ENCODE measurements around the gene ARFGAP2. TPM values are rescaled to one million over a fixed set of nuclear protein-coding genes. Genes with fewer than 3 reads are reported as not detected.

The ARFGAP2 gene
- polyA plus RNA-seq, 1 donor (not counting 4 experiments of a cell fraction or from before 2014, with no cell fraction given), result 51.0 TPM

- Histone ChIP-seq H3K9me1 (ENCODE audit: control insufficient read depth, extremely low read depth, insufficient read depth, low read length) (peaks cover 3% of the 10 kb centered on the region), H3K79me2 (ENCODE audit: control insufficient read depth, insufficient read depth, low read length) (no peaks in the 10 kb centered on the region), H3K27me3 (ENCODE audit: control insufficient read depth, extremely low read depth, insufficient read depth, low read length) (no peaks in the 10 kb centered on the region), H3K4me2 (ENCODE audit: control insufficient read depth, extremely low read depth, insufficient read depth, low read depth, low read length) (no peak overlapping the region), H3K9me3 (ENCODE audit: control insufficient read depth, low read depth, low read length) (no peaks in the 10 kb centered on the region), H3K4me1 (ENCODE audit: control insufficient read depth, extremely low read depth, insufficient read depth, low read length) (peaks cover 4% of the 10 kb centered on the region), H4K20me1 (ENCODE audit: control insufficient read depth, extremely low read depth, insufficient read depth, low read length) (no peaks in the 10 kb centered on the region), H3K4me3 (ENCODE audit: control insufficient read depth in 2 of 3, extremely low read depth in 1 of 3, insufficient read depth in 2 of 3, low read depth in 1 of 3, low read length in 3 of 3) (no peak overlapping the region), H3K27ac (ENCODE audit: control insufficient read depth, insufficient read depth, low read length) (no peak overlapping the region), H3K9ac (ENCODE audit: control insufficient read depth, extremely low read depth, insufficient read depth, low read length) (no peak overlapping the region), H3K36me3 (ENCODE audit: control insufficient read depth in 2 of 2, extremely low read depth in 1 of 2, insufficient read depth in 2 of 2, low read length in 2 of 2) (peaks cover 0 to 2% of the 10 kb centered on the region in 2 experiments), H2AFZ (ENCODE audit: control insufficient read depth, low read length) (no peak overlapping the region)
- FAIRE-seq (no peak), DNase-seq (ENCODE audit: low read depth, low spot score) (no peak)
- TF ChIP-seq EZH2 (IDR thresholded peaks at IDR 0.05; ENCODE audit: low read length) (no peak), CTCF (optimal IDR thresholded peaks at IDR 0.05 in 1 of 3, IDR thresholded peaks at IDR 0.05 in 1 of 3, conservative IDR thresholded peaks at IDR 0.05 in 1 of 3; ENCODE audit: extremely low read depth in 1 of 3, insufficient read depth in 2 of 3, low read length in 3 of 3) (no peak)
- dilution Hi-C loops (cut with MboI; ENCODE audit: extremely low pct_ligation_motif_present, low sequenced_read_pairs), result no loop called here
These were observed 28.4 kb downstream of the ARFGAP2 start for GRCh38 chr11:47148270-47148669.

GRCh38 chr11:47147681-47148080, 29.0 kb downstream of the ARFGAP2 start:
- DNase-seq (ENCODE audit: low read depth, low spot score) (no peak), FAIRE-seq (no peak)
- dilution Hi-C loops (cut with MboI; ENCODE audit: extremely low pct_ligation_motif_present, low sequenced_read_pairs), result no loop called here
- Histone ChIP-seq H3K4me3 (ENCODE audit: control insufficient read depth in 2 of 3, extremely low read depth in 1 of 3, insufficient read depth in 2 of 3, low read depth in 1 of 3, low read length in 3 of 3) (no peak overlapping the region), H3K9ac (ENCODE audit: control insufficient read depth, extremely low read depth, insufficient read depth, low read length) (no peak overlapping the region), H3K79me2 (ENCODE audit: control insufficient read depth, insufficient read depth, low read length) (no peaks in the 10 kb centered on the region), H3K4me1 (ENCODE audit: control insufficient read depth, extremely low read depth, insufficient read depth, low read length) (peaks cover 10% of the 10 kb centered on the region), H2AFZ (ENCODE audit: control insufficient read depth, low read length) (no peak overlapping the region), H3K9me3 (ENCODE audit: control insufficient read depth, low read depth, low read length) (no peaks in the 10 kb centered on the region), H3K27ac (ENCODE audit: control insufficient read depth, insufficient read depth, low read length) (no peak overlapping the region), H3K36me3 (ENCODE audit: control insufficient read depth in 2 of 2, extremely low read depth in 1 of 2, insufficient read depth in 2 of 2, low read length in 2 of 2) (peaks cover 0 to 2% of the 10 kb centered on the region in 2 experiments), H3K27me3 (ENCODE audit: control insufficient read depth, extremely low read depth, insufficient read depth, low read length) (no peaks in the 10 kb centered on the region), H3K4me2 (ENCODE audit: control insufficient read depth, extremely low read depth, insufficient read depth, low read depth, low read length) (no peak overlapping the region), H3K9me1 (ENCODE audit: control insufficient read depth, extremely low read depth, insufficient read depth, low read length) (peaks cover 3% of the 10 kb centered on the region), H4K20me1 (ENCODE audit: control insufficient read depth, extremely low read depth, insufficient read depth, low read length) (no peaks in the 10 kb centered on the region)
- TF ChIP-seq CTCF (optimal IDR thresholded peaks at IDR 0.05 in 1 of 3, IDR thresholded peaks at IDR 0.05 in 1 of 3, conservative IDR thresholded peaks at IDR 0.05 in 1 of 3; ENCODE audit: extremely low read depth in 1 of 3, insufficient read depth in 2 of 3, low read length in 3 of 3) (no peak), EZH2 (IDR thresholded peaks at IDR 0.05; ENCODE audit: low read length) (no peak)
